Loucy (cell line): Measurements from ENCODE around the gene TBC1D1.

Source experiments
- EZH2phosphoT487 ChIP-seq: fragments of 200-600 bp; IDR thresholded peaks from 2 replicates; pipeline ENCODE4 v1.6.1; 2018; ENCODE audit warnings: antibody characterized with exemption, mild to moderate bottlenecking, moderate library complexity, borderline replicate concordance
- TF ChIP-seq, protein P1 (sequence below): fragments of 200-600 bp; sonication (generic); conservative IDR thresholded peaks from 2 replicates; pipeline ENCODE4 v1.5.1; 2014; ENCODE audit warnings: mild to moderate bottlenecking, antibody characterized with exemption, low read length

DNA sequence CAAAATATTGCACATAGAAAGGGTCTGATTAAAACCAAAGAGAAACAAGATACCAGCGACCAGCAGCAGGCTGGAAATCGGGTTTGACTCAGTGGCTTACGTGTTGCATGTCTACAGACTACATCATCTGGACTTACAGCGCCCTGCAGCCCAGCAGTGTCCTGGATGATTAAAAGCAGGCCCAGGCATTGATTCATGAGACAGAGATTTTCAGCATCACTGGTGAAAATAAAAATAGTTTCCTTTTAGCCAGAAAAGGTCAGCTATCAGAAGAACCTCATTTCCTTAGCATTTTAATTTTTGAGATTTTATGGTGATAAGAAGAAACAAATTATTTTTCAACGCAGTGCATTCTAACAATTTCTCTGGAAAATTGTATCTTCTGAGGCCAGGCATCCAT is 259.9 kb downstream of the TBC1D1 start:
- TF ChIP-seq, protein P1, sequence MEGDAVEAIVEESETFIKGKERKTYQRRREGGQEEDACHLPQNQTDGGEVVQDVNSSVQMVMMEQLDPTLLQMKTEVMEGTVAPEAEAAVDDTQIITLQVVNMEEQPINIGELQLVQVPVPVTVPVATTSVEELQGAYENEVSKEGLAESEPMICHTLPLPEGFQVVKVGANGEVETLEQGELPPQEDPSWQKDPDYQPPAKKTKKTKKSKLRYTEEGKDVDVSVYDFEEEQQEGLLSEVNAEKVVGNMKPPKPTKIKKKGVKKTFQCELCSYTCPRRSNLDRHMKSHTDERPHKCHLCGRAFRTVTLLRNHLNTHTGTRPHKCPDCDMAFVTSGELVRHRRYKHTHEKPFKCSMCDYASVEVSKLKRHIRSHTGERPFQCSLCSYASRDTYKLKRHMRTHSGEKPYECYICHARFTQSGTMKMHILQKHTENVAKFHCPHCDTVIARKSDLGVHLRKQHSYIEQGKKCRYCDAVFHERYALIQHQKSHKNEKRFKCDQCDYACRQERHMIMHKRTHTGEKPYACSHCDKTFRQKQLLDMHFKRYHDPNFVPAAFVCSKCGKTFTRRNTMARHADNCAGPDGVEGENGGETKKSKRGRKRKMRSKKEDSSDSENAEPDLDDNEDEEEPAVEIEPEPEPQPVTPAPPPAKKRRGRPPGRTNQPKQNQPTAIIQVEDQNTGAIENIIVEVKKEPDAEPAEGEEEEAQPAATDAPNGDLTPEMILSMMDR, result no peak
- no peak for TF ChIP-seq EZH2phosphoT487
